ENCODE data around the gene FLT1.

GRCh38 chr13:28473044-28473443 is 21.9 kb downstream of the FLT1 start:
- no peak for TF ChIP-seq CTCF (conservative IDR thresholded peaks at IDR 0.05 in 1 of 2, IDR thresholded peaks at IDR 0.05 in 1 of 2; ENCODE audit: low read depth in 1 of 2, low read length in 2 of 2)
- no peak for TF ChIP-seq EZH2 (IDR thresholded peaks at IDR 0.05; ENCODE audit: low read length, missing control alignments)

All from fibroblast of lung (primary cell).